HG02610 (cell line): ENCODE results near the gene FOXP1.
"Not testable (repeated sequence)": the region's sequence is repeated elsewhere in the genome, so short reads cannot be mapped to it uniquely, and the experiment has no call there.

ENCODE experiments used
- ATAC-seq: cut with Tn5 transposase; IDR thresholded peaks from one replicate; pipeline ENCODE4 v1.9.1; 2021; ENCODE audit warnings: mild to moderate bottlenecking, moderate library complexity; ENCODE audit not compliant: unreplicated experiment

FOXP1 gene

GRCh38 chr3:71533588-71533987 lies 49.9 kb downstream of the FOXP1 start:
- ATAC-seq, result no peak

GRCh38 chr3:71532639-71533395 lies 50.7 kb downstream of the FOXP1 start:
- ATAC-seq, result no peak

GRCh38 chr3:71530903-71531530 lies 52.5 kb downstream of the FOXP1 start:
- ATAC-seq, result no peak

- ATAC-seq, result no peak
Measured at GRCh38 chr3:71528816-71529215, 54.7 kb downstream of the FOXP1 start.

- ATAC-seq, result not testable (repeated sequence)
Measured at GRCh38 chr3:71526448-71526847, 57.1 kb downstream of the FOXP1 start.

- no peak for ATAC-seq
Measured at GRCh38 chr3:71525391-71525790, 58.1 kb downstream of the FOXP1 start.

GRCh38 chr3:71524672-71525071 lies 58.9 kb downstream of the FOXP1 start:
- ATAC-seq, result no peak

GRCh38 chr3:71523628-71524027 lies 59.9 kb downstream of the FOXP1 start:
- ATAC-seq, result no peak

- ATAC-seq, result no peak
Measured at GRCh38 chr3:71521940-71522876, 61.3 kb downstream of the FOXP1 start.

GRCh38 chr3:71521021-71521352 lies 62.5 kb downstream of the FOXP1 start:
- ATAC-seq, result no peak

GRCh38 chr3:71520161-71521020 lies 63.1 kb downstream of the FOXP1 start:
- ATAC-seq, result no peak

- no peak for ATAC-seq
Measured at GRCh38 chr3:71518089-71518488, 65.4 kb downstream of the FOXP1 start.

GRCh38 chr3:71517271-71517791 lies 66.2 kb downstream of the FOXP1 start:
- no peak for ATAC-seq

GRCh38 chr3:71515636-71516365 lies 67.7 kb downstream of the FOXP1 start:
- no peak for ATAC-seq

GRCh38 chr3:71514621-71515020 lies 68.9 kb downstream of the FOXP1 start:
- no peak for ATAC-seq

GRCh38 chr3:71513515-71513914 lies 70.0 kb downstream of the FOXP1 start:
- no peak for ATAC-seq

- no peak for ATAC-seq
Measured at GRCh38 chr3:71513081-71513480, 70.4 kb downstream of the FOXP1 start.

- ATAC-seq, result no peak
Measured at GRCh38 chr3:71512544-71512943, 71.0 kb downstream of the FOXP1 start.

- ATAC-seq, result no peak
Measured at GRCh38 chr3:71512000-71512399, 71.5 kb downstream of the FOXP1 start.

GRCh38 chr3:71511446-71511845 lies 72.1 kb downstream of the FOXP1 start:
- ATAC-seq, result no peak
